Esophagus (tissue), 2 donors: ENCODE data around the gene SNX8. TPM values are rescaled to one million over a fixed set of nuclear protein-coding genes. Genes with fewer than 3 reads are reported as not detected.
A peak's percentile ranks its signal among the peaks of the same experiment; 100 is the strongest.

Experiments
- H3K27ac ChIP-seq, 2 donors: one replicate each; pipeline ENCODE4 v1.5.1; 2013; ENCODE audit warnings: low read depth in 2 of 2, mild to moderate bottlenecking in 2 of 2, inconsistent platforms in 1 of 2, low read length in 1 of 2, moderate library complexity in 1 of 2
- H3K27me3 ChIP-seq, 2 donors: one replicate each; pipeline ENCODE4 v1.6.1; 2013; ENCODE audit warnings: low read length in 2 of 2, control low read depth in 1 of 2, mild to moderate bottlenecking in 1 of 2; ENCODE audit not compliant: insufficient read depth in 2 of 2, control insufficient read depth in 1 of 2
- H3K36me3 ChIP-seq, 2 donors: one replicate each; pipeline ENCODE4 v1.6.1; 2013; ENCODE audit warnings: low read length in 1 of 2; ENCODE audit not compliant: control insufficient read depth in 2 of 2, insufficient read depth in 2 of 2
- H3K4me1 ChIP-seq, 2 donors: one replicate each; pipeline ENCODE4 v1.6.1; 2013; ENCODE audit warnings: low read length in 1 of 2; ENCODE audit not compliant: control insufficient read depth in 2 of 2, insufficient read depth in 2 of 2
- H3K4me3 ChIP-seq, 2 donors: one replicate each; pipeline ENCODE4 v1.5.1; 2013; ENCODE audit warnings: low read length in 2 of 2, mild to moderate bottlenecking in 2 of 2, low read depth in 1 of 2, moderate library complexity in 1 of 2
- H3K9me3 ChIP-seq, 2 donors: one replicate each; pipeline ENCODE4 v1.6.1; 2013; ENCODE audit warnings: mild to moderate bottlenecking in 2 of 2, low read depth in 1 of 2, low read length in 1 of 2, moderate library complexity in 1 of 2; ENCODE audit not compliant: control insufficient read depth in 2 of 2, insufficient read depth in 1 of 2
- WGBS, 2 donors: extraction: QIAGEN DNeasy Blood & Tissue Kit; methylation state at CpG; one replicate each; pipeline ENCODE4 v1.1.7; 2013; 5-methylcytosine and 5-hydroxymethylcytosine counted together
- polyA plus RNA-seq, 2 donors: library from polyadenylated mRNA; stranded (reverse); fragments of 200-250 nt; gene quantifications; one replicate each; pipeline ENCODE4 v1.2.3, GENCODE V29; 2013
- donor health status: healthy with polysubstance abuse.
- donor health status: Bipolar disorder and iron deficiency.

Gene SNX8
- polyA plus RNA-seq, 2 donors, result 15.6 to 37.7 TPM

DNA sequence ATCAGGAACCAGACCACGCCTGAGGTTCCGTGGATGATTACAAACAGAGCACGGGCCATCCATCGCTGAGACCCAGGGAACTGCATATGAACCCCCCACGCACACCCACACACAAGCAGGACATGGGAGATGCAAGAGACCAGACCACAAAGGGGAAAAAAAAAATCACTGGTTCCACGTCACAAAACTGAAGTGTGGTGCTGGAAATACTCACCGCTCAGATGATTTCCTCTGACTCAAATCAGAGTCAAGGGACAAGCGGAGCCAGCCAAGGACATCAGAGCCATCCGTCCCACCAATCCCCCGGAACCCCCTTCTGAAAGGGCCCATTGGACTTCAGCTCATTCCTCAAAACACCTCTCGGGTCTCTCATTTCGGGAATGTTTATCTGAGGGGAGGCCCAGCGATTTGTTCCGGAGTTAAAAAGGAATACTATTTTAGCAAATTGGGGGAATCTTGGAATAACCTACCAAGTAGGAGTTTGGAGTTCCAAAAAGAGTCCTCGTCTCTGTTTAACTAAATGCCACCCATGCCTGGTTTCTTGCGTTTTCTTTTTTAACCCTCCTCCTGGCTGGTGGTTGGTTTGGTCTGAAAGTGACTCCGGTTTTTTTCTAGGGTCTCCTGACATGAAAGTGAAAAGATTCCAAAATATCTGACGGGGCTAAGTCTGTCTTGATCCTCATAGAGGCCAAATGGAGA is 15.0 kb downstream of the SNX8 start:
- no peaks in the 10 kb centered on the region for H3K27me3 ChIP-seq
- H3K4me3 ChIP-seq, result no peak overlapping the region
- H3K4me1 ChIP-seq, result no peaks in the 10 kb centered on the region
- H3K36me3 ChIP-seq, result no peaks in the 10 kb centered on the region
- H3K27ac ChIP-seq, result peak overlapping the region; percentile 30 to 36
- 73 to 77% methylated on average over 18 of the region's 18 CpGs for WGBS, 2 donors
- H3K9me3 ChIP-seq, result no peaks in the 10 kb centered on the region

DNA sequence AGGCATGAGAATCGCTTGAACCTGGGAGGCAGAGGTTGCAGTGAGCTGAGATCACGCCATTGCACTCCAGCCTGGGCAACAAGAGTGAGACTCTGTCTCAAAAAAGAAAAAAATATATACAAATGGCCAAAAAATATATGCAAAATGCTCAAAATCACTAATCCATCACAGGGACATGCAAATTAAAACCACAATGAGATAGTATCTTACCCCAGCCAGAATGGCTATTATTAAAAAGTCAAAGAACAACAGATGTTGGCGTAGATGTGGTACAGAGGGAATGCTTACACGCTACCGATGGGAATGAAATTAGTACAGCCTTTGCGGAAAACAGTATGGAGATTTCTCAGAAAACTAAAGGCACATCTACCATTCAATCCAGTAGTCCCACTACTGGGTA is 17.4 kb downstream of the SNX8 start:
- no peaks in the 10 kb centered on the region for H3K9me3 ChIP-seq
- 93 to 95% methylated on average over 6 of the region's 6 CpGs for WGBS, 2 donors
- no peak overlapping the region for H3K4me3 ChIP-seq

DNA sequence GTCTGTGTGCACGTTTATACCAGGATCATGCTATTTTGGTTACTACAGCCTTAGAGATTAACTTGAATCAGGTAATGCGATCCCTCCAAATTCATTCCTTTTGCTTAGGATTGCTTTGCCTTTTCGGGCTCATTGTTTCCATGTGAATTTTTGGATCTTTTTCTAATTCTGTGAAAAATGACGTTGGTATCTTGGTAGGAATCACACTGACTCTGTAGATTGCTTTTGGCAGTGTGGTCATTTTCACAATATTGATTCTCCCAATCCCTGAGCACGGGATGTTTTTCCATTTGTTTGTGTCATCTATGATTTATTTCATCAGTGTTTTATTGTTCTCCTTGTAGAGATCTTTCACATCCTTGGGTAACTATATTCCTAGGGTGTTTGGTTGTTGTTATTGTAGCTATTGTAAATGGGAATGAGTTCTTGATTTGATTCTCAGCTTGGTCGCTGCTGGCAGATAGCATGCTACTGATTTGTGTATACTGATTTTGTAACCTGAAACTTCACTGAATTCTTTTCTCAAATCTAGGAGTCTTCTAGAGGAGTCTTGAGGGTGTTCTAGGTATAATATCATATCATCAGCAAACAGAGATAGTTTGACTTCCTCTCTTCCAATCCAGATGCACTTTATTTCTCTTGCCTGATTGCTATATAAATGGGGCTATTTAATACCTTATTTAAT is 18.2 kb downstream of the SNX8 start:
- no peak overlapping the region for H3K27ac ChIP-seq
- no peaks in the 10 kb centered on the region for H3K9me3 ChIP-seq
- no peaks in the 10 kb centered on the region for H3K4me1 ChIP-seq
- H3K27me3 ChIP-seq, result no peaks in the 10 kb centered on the region
- 76 to 77% methylated on average over 6 of the region's 6 CpGs for WGBS, 2 donors
- H3K36me3 ChIP-seq, result no peaks in the 10 kb centered on the region
- no peak overlapping the region for H3K4me3 ChIP-seq

More for the DNA sequence above, 17.4 kb downstream of the SNX8 start:
- no peaks in the 10 kb centered on the region for H3K36me3 ChIP-seq
- H3K4me1 ChIP-seq, result no peaks in the 10 kb centered on the region
- H3K27ac ChIP-seq, result no peak overlapping the region
- H3K27me3 ChIP-seq, result no peaks in the 10 kb centered on the region

DNA sequence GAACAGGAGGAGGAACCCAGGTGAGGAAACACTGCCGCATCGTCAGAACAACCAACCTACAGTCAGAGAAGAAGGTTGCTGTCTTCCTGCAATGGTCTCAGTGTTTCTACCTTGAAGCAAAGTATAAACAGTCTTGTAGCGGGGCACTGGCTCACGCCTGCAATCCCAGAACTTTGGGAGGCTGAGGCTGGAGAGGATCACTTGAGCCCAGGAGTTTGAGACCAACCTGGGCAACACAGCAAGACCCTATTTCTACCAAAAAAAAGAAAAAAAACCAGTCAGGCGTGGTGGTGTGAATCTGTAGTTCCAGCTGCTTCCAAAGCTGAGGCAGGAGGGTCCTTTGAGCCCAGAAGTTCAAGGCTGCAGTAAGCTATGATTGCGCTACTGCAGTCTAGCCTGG is 23.4 kb downstream of the SNX8 start:
- Histone ChIP-seq H3K4me3 (no peak overlapping the region), H3K9me3 (no peaks in the 10 kb centered on the region), H3K27ac (no peak overlapping the region), H3K27me3 (no peaks in the 10 kb centered on the region), H3K4me1 (no peaks in the 10 kb centered on the region), H3K36me3 (no peaks in the 10 kb centered on the region)
- 95 to 96% methylated on average over 6 of the region's 6 CpGs for WGBS, 2 donors

DNA sequence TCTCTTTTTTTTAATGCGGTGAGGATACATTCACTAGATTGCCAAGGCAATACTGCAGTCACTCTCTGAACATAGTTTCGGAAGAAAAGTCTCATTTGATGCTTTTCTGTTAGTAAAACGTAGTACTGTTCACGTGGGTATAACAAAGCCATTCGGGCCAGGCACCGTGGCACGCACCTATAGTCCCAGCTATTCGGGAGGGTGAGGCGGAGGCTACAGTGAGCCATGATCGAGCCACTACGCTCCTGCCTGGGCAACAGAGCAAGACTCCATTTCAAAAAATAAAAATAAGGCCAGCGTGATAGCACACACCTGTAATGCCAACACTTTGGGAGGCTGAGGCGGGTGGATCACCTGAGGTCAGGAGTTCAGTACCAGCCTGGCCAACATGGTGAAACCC is 24.6 kb downstream of the SNX8 start:
- Histone ChIP-seq H3K9me3 (no peaks in the 10 kb centered on the region), H3K36me3 (no peaks in the 10 kb centered on the region), H3K4me3 (no peak overlapping the region), H3K27ac (no peak overlapping the region), H3K27me3 (no peaks in the 10 kb centered on the region), H3K4me1 (no peaks in the 10 kb centered on the region)
- whole genome bisulfite sequencing, 2 donors, result 86 to 89% methylated on average over 13 of the region's 13 CpGs

DNA sequence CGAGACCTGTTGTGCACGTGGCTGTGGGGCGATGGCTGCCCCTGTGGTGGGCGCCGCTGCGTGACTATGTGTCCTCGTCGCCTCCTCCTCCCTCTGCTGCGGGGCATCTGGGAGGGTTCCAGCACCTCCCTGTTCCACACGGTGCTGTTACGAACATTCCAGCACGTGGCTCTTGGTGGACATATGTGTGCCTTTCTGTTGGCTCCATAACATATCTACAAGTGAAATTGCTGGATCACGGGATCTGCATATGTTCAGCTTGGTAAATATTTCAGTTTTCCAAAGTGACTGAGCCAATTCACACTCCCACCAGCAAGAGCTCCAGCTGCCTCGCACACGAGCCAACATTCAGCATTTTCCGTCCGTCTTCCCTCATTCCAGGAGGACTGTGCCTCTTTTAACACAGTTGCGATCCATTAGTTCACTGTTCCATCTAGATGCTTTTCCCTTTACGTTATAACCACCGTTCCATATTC is 25.1 kb downstream of the SNX8 start:
- WGBS, 2 donors, result 73 to 81% methylated on average over 20 of the region's 20 CpGs
- H3K27ac ChIP-seq, result no peak overlapping the region
- no peaks in the 10 kb centered on the region for H3K27me3 ChIP-seq
- no peaks in the 10 kb centered on the region for H3K9me3 ChIP-seq
- H3K4me3 ChIP-seq, result no peak overlapping the region
- no peaks in the 10 kb centered on the region for H3K36me3 ChIP-seq
- no peaks in the 10 kb centered on the region for H3K4me1 ChIP-seq

DNA sequence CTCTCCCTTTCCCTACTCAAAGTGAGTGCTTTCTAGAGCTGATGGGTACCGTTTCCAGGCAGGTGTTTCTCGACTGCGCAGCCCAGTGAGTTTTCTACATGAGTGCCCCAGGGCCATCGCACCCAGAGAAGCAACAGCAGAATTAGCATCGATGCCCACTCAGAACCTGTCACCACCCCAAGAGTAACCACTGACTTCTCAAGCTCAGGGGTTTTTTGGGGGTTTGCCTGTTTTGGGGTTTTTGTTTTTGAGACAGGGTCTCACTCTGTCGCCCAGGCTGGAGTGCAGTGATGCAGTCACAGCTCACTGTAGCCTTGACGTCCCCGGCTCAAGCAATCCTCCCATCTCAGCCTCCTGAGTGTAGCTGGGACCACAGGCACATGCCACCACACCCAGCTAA is 25.7 kb downstream of the SNX8 start:
- H3K36me3 ChIP-seq, result no peaks in the 10 kb centered on the region
- H3K27ac ChIP-seq, result no peak overlapping the region
- WGBS, 2 donors, result 92% methylated on average over 8 of the region's 8 CpGs
- H3K4me1 ChIP-seq, result no peaks in the 10 kb centered on the region
- H3K27me3 ChIP-seq, result no peaks in the 10 kb centered on the region
- H3K9me3 ChIP-seq, result no peaks in the 10 kb centered on the region
- no peak overlapping the region for H3K4me3 ChIP-seq

DNA sequence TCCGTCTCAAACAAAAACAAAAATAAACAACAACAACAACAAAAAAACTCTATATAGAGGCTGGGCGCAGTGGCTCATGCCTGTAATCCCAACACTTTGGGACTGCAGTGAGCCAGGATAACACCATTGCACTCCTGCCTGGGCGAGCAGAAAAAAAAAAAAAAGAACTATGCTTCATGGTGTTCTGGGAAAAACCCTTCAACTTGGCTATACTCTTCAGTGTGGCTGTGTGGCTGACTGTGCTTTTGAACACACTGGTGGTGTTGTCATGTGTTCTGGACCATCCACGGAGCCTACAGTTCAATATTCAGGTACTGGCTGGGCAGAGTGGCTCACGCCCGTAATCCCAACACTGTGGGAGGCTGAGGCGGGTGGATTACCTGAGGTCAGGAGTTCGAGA is 26.5 kb downstream of the SNX8 start:
- no peaks in the 10 kb centered on the region for H3K36me3 ChIP-seq
- H3K4me3 ChIP-seq, result no peak overlapping the region
- H3K4me1 ChIP-seq, result no peaks in the 10 kb centered on the region
- no peaks in the 10 kb centered on the region for H3K9me3 ChIP-seq
- H3K27me3 ChIP-seq, result no peaks in the 10 kb centered on the region
- 87 to 89% methylated on average over 8 of the region's 8 CpGs for WGBS, 2 donors
- H3K27ac ChIP-seq, result no peak overlapping the region

DNA sequence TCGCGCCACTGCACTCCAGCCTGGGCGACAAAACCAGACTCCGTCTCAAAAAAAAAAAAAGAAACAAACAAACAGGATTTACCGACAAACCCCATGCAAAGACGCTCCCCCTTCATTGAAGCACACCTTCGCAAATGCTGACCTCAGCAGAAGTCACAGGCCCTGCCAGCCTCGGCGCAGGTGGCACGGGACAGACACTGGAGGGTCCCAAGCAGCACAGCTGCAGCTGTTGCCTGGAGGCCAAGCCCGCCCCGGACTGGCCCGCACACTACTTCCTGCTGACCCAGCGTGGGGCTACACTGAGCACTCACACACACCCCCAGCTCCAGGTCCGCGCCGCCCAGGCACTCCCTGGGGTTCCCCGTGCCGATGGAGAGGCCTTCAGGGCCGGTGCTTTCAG is 31.2 kb downstream of the SNX8 start:
- no peaks in the 10 kb centered on the region for H3K27me3 ChIP-seq
- no peaks in the 10 kb centered on the region for H3K36me3 ChIP-seq
- H3K9me3 ChIP-seq, result no peaks in the 10 kb centered on the region
- WGBS, 2 donors, result 93 to 95% methylated on average over 20 of the region's 20 CpGs
- no peaks in the 10 kb centered on the region for H3K4me1 ChIP-seq
- no peak overlapping the region for H3K4me3 ChIP-seq
- H3K27ac ChIP-seq, result no peak overlapping the region
